Common myeloid progenitor, CD34-positive (primary cell): Measurements from ENCODE around the gene RUFY2.

Source experiments
- CTCF ChIA-PET: fragments of 350-600 bp; sonication (Branson Sonifier 250); formaldehyde crosslinking; loops from one replicate; lab custom pipeline; 2021; ENCODE audit warnings: antibody characterized with exemption; lab: Charles Lee
- POLR2A ChIA-PET: fragments of 350-600 bp; sonication (Branson Sonifier 250); formaldehyde crosslinking; loops from one replicate; lab custom pipeline; 2021; ENCODE audit warnings: antibody characterized with exemption; lab: Charles Lee
- DNase-seq, 3 donors: peaks; one replicate each; pipeline versions ENCODE4 v3.0.0 to v3.0.0-alpha.2; 2013
- H3K27ac ChIP-seq, 2 experiments: 1 replicate in 1 of 2; 2 replicates in 1 of 2; pipeline ENCODE4 v1.7.0; 2013; ENCODE audit warnings: inconsistent platforms in 2 of 2, low read length in 2 of 2, mild to moderate bottlenecking in 2 of 2, low read depth in 1 of 2, moderate library complexity in 1 of 2; ENCODE audit not compliant: severe bottlenecking in 2 of 2, insufficient read depth in 1 of 2, poor library complexity in 1 of 2
- H3K27me3 ChIP-seq, 5 experiments: replicated peaks in 2 of 5; 1 replicate in 3 of 5; 2 replicates in 2 of 5; pipeline versions ENCODE4 v1.6.1 to v1.7.0; 2013; ENCODE audit warnings: low read length in 4 of 5, mild to moderate bottlenecking in 2 of 5, moderate library complexity in 2 of 5, inconsistent platforms in 1 of 5; ENCODE audit not compliant: insufficient read depth in 5 of 5, control insufficient read depth in 4 of 5
- H3K36me3 ChIP-seq, 4 experiments: 1 replicate in 2 of 4; 2 replicates in 2 of 4; pipeline versions ENCODE4 v1.6.1 to v1.7.0; 2013; ENCODE audit warnings: low read length in 3 of 4, control low read depth in 1 of 4, mild to moderate bottlenecking in 1 of 4; ENCODE audit not compliant: control insufficient read depth in 4 of 4, insufficient read depth in 4 of 4
- H3K4me1 ChIP-seq, 4 experiments: 1 replicate in 3 of 4; 2 replicates in 1 of 4; pipeline versions ENCODE4 v1.6.1 to v1.7.1; 2013; ENCODE audit warnings: low read length in 3 of 4, mild to moderate bottlenecking in 3 of 4, control low read depth in 1 of 4, inconsistent platforms in 1 of 4, moderate library complexity in 1 of 4; ENCODE audit not compliant: control insufficient read depth in 4 of 4, insufficient read depth in 4 of 4; ENCODE audit errors: control extremely low read depth in 1 of 4
- H3K4me3 ChIP-seq, 7 experiments: 1 replicate in 4 of 7; 2 replicates in 3 of 7; pipeline versions ENCODE4 v1.5.1 to v1.7.0; 2013; ENCODE audit warnings: mild to moderate bottlenecking in 7 of 7, low read length in 6 of 7, moderate library complexity in 6 of 7, inconsistent platforms in 2 of 7, low read depth in 2 of 7, control low read depth in 1 of 7; ENCODE audit not compliant: insufficient read depth in 4 of 7, control insufficient read depth in 1 of 7; ENCODE audit errors: extremely low read depth in 1 of 7
- H3K9me3 ChIP-seq, 5 experiments: 1 replicate in 4 of 5; 2 replicates in 1 of 5; pipeline versions ENCODE4 v1.6.1 to v1.7.1; 2013; ENCODE audit warnings: low read length in 4 of 5, mild to moderate bottlenecking in 2 of 5, inconsistent platforms in 1 of 5, low read depth in 1 of 5, moderate library complexity in 1 of 5; ENCODE audit not compliant: control insufficient read depth in 4 of 5, insufficient read depth in 2 of 5; ENCODE audit errors: control extremely low read depth in 1 of 5
- WGBS: methylation state at CpG from one replicate; pipeline ENCODE4 v1.1.5; 2013; ENCODE audit not compliant: insufficient coverage; 5-methylcytosine and 5-hydroxymethylcytosine counted together

Gene RUFY2

GRCh38 chr10:68333440-68334431 is 73.3 kb downstream of the RUFY2 start:
- no CpG with 5 or more reads among the region's 10 CpGs for WGBS
- CTCF ChIA-PET: interaction anchor here (0.9 to 3.0 kb wide), 6 partner anchors 14 to 480 kb away, joined by 3 to 15 read pairs (median 3); no protein-coding TSS in a partner anchor
- peak in 1 of 3 donors; percentile 27 for DNase-seq
- H3K36me3 ChIP-seq: peaks cover 2 to 24% (median 8%) of the 10 kb centered on the region in 4 experiments
- H3K9me3 ChIP-seq: no peaks in the 10 kb centered on the region
- no peaks in the 10 kb centered on the region for H3K27me3 ChIP-seq
- peak overlapping the region; percentile 96 to 98 for H3K27ac ChIP-seq
- H3K4me1 ChIP-seq: peaks cover 37 to 63% (median 46%) of the 10 kb centered on the region in 4 experiments
- POLR2A ChIA-PET: no interaction called here
- H3K4me3 ChIP-seq: peak overlapping the region in 6 of 7 experiments; percentile 80 to 98 (median 96)

GRCh38 chr10:68333058-68333395 is 74.0 kb downstream of the RUFY2 start:
- Histone ChIP-seq H3K4me1 (peaks cover 42 to 70% (median 53%) of the 10 kb centered on the region in 4 experiments), H3K4me3 (peak overlapping the region; percentile 80 to 98 (median 97)), H3K36me3 (peaks cover 2 to 18% (median 3%) of the 10 kb centered on the region in 4 experiments), H3K9me3 (no peaks in the 10 kb centered on the region), H3K27ac (peak overlapping the region; percentile 96 to 98), H3K27me3 (no peaks in the 10 kb centered on the region)
- ChIA-PET CTCF (interaction anchor here (0.9 to 3.0 kb wide), 6 partner anchors 14 to 480 kb away, joined by 3 to 15 read pairs (median 3); no protein-coding TSS in a partner anchor), POLR2A (no interaction called here)
- 0% methylated on average over 8 of the region's 10 CpGs for WGBS
- no peak for DNase-seq

DNA sequence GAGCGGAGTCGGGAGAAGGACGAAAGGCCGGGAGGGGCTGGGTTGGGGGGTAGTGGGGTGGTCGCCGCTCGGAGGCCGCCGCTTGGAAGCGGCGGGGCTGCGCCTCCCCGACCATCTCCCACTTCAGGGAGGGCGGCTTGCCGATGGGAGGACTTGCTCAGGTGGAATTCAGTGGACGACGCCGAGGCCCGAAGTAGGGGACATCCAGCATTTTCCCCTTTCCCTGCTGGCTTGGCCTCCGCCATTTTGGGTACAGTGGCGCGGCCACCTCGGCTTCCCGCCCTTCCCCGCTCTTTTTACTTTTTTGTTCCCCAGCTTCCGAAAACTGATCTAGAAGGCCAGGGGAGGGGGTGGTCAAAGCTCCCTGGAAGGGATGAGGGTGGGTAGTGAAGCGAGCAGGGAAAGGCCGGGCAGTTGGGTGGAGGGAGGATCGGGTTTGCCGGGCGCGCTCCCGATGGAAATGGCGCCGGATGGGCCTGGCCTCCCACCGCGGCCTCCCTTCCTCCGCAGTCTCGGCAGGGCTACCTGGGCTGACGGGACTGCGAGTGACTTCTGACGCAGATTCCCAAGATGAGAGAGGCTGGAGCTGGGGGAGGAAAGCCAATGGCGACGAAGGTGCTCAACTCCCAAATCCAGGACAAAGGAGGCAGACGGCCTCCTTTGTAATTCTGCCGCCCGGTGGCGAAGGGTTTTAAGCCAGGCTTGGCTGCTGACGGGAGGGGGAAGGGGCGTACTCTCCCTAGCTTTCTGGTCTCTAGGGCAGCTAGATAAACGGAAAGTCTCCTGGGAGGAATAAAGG is 74.6 kb downstream of the RUFY2 start, which contains the start of gene PBLD:
Gene PBLD (minus strand): TSS at position 670 of the 799 bp plus-strand sequence. CDS start 26,084 bp downstream, outside the sequence.
- H3K4me1 ChIP-seq: peaks cover 38 to 71% (median 56%) of the 10 kb centered on the region in 4 experiments
- CTCF ChIA-PET: interaction anchor here (0.9 to 3.0 kb wide), 5 partner anchors 16 to 479 kb away, joined by 3 to 15 read pairs (median 3); no protein-coding TSS in a partner anchor

DNA sequence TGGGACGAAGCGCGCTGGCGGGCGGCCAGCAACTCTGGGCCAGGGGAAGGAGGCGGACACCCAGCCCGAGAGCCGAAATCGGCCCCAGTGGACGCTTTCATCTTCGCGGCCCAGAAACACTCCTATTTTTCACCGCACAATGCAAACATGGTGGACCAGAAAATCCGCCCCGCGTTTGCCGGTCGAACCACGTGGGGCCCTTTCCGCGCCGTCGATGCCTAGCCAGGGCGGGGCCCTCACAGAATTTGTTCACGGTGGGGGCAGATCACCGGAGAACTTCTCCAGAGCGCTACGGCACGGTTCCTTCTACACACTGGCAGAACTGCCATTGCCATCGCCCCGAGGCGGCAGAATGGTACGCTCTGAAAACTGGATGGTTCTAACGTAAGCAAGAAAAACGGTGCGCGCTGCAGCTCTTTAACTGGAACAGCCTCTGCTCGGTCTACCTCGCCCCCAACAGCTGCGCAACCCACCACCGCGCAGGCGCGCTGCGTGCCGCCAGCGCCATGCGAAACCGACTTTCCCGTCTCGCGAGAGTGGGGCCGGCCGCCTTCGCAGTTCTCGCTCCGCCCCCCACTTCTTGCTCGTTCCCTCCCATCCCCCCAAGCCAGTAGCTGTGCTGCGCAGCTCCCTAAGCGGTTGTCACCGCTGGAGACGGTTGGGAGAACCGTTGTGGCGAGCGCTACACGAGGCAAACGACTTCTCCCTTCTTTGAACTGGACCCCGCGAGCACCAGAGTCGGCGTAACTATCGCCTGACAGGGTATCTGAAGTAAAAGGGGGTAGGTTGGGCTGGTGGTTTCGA is 75.4 kb downstream of the RUFY2 start, which contains the start of gene HNRNPH3:
Gene HNRNPH3 (plus strand): TSS at position 610 of the 804 bp plus-strand sequence. CDS start 5,158 bp downstream, outside the sequence.
- H3K27ac ChIP-seq: peak within 1 kb of the TSS; percentile 96 to 98
- peaks cover 33 to 63% (median 52%) of the 10 kb centered on the region in 4 experiments for H3K4me1 ChIP-seq
- H3K9me3 ChIP-seq: no peaks in the 10 kb centered on the region
- H3K36me3 ChIP-seq: peaks cover 0 to 8% (median 2%) of the 10 kb centered on the region in 4 experiments
- WGBS: under 1% methylated on average over 60 of the region's 73 CpGs
- peak; percentile 98 to 99 (median 99) for DNase-seq
- ChIA-PET POLR2A (interaction anchor here (1.2 kb wide), 1 partner anchor 27 kb away, joined by 3 read pairs; no protein-coding TSS in a partner anchor), CTCF (interaction anchor here (3.0 kb wide), 1 partner anchor 120 kb away, joined by 15 read pairs; no protein-coding TSS in a partner anchor)
- peak within 1 kb of the TSS; percentile 80 to 98 (median 97) for H3K4me3 ChIP-seq
- no peaks in the 10 kb centered on the region for H3K27me3 ChIP-seq

More for the DNA sequence above, 74.6 kb downstream of the RUFY2 start, which contains the start of gene PBLD:
- Histone ChIP-seq H3K9me3 (no peaks in the 10 kb centered on the region), H3K4me3 (peak within 1 kb of the TSS; percentile 80 to 98 (median 97)), H3K27me3 (no peaks in the 10 kb centered on the region), H3K36me3 (peaks cover 0 to 13% (median 2%) of the 10 kb centered on the region in 4 experiments), H3K27ac (peak within 1 kb of the TSS; percentile 96 to 98)
- POLR2A ChIA-PET: interaction anchor here (1.2 kb wide), 1 partner anchor 28 kb away, joined by 3 read pairs; no protein-coding TSS in a partner anchor
- DNase-seq: peak; percentile 74 to 82 (median 75)
- WGBS: 0% methylated on average over 41 of the region's 51 CpGs

DNA sequence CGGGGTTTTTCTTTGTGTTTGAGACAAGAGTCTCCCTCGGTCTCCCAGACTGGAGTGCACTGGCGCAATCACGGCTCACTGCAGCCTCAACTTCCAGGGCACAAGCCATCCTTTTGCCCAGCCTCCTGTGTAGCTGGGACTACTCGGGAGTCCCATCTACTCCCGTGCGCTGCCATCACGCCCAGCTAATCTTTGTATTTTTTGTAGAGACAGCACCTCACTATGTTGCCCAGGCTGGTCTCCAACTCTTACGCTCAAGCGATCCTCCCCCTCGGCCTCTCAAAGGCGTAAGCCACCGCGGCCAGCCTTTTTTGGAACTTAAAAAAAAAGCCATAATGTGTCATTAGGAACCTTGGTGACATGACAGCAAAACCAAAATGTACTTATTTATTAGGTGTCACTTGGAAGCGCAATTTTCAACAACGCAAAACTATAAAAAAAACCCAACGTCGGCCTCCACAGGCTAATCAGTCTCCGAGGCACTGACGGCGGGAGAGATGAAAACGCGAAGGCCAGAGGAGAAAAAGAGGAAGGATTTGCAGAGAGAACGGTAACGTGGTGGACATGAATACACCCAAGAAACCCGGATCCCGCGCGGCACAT is 76.1 kb downstream of the RUFY2 start:
- peak overlapping the region; percentile 96 to 98 for H3K27ac ChIP-seq
- WGBS: 41% methylated on average over 23 of the region's 29 CpGs
- ChIA-PET CTCF (no interaction called here), POLR2A (interaction anchor here (0.5 to 1.2 kb wide), 2 partner anchors 11 to 26 kb away, joined by 3 to 4 read pairs; no protein-coding TSS in a partner anchor)
- peaks cover 29 to 56% (median 45%) of the 10 kb centered on the region in 4 experiments for H3K4me1 ChIP-seq
- no peak for DNase-seq
- peaks cover 0 to 3% (median 1%) of the 10 kb centered on the region in 4 experiments for H3K36me3 ChIP-seq
- no peaks in the 10 kb centered on the region for H3K9me3 ChIP-seq
- H3K4me3 ChIP-seq: peak overlapping the region; percentile 64 to 98 (median 97)
- no peaks in the 10 kb centered on the region for H3K27me3 ChIP-seq
